HEK293 (cell line): ENCODE measurements around the gene BIRC7.

Source experiments
- CTCF ChIA-PET: fragments of 350-600 bp; formaldehyde crosslinking; extraction: SDS; loops from one replicate; lab custom pipeline; 2021; ENCODE audit warnings: antibody characterized with exemption; lab: Yijun Ruan, JAX
- POLR2A ChIA-PET: fragments of 300-600 bp; formaldehyde crosslinking; extraction: SDS; loops from one replicate; lab custom pipeline; 2020; ENCODE audit warnings: antibody characterized with exemption, inconsistent platforms; lab: Yijun Ruan, JAX
- H3K27ac ChIP-seq: fragments of 200-500 bp; sonication (Bioruptor generic); 2 replicates; pipeline ENCODE4 v1.5.1; 2014; ENCODE audit warnings: low read depth, low read length, control low read depth, inconsistent platforms; ENCODE audit errors: extremely low read depth
- H3K36me3 ChIP-seq, 2 experiments: fragments of 200-500 bp in 1 of 2; sonication (Bioruptor generic) in 1 of 2; 1 replicate in 1 of 2; 2 replicates in 1 of 2; pipeline ENCODE4 v1.5.1; 2014 to 2017; ENCODE audit warnings: inconsistent platforms in 2 of 2, low read length in 2 of 2; ENCODE audit not compliant: control insufficient read depth in 2 of 2, insufficient read depth in 1 of 2
- H3K4me1 ChIP-seq: fragments of 200-500 bp; sonication (Bioruptor generic); 2 replicates; pipeline ENCODE4 v1.5.1; 2014; ENCODE audit warnings: mild to moderate bottlenecking, low read length, inconsistent platforms; ENCODE audit not compliant: control insufficient read depth, insufficient read depth
- H3K4me3 ChIP-seq: 2 replicates; pipeline ENCODE4 v1.5.1; 2011; ENCODE audit warnings: low read depth, mild to moderate bottlenecking, control low read depth, low read length, moderate library complexity
- H3K9me3 ChIP-seq: fragments of 200-500 bp; sonication (Bioruptor generic); 2 replicates; pipeline ENCODE4 v1.5.1; 2014; ENCODE audit warnings: low read depth, low read length, inconsistent platforms; ENCODE audit not compliant: control insufficient read depth, insufficient read depth
- EGR2 ChIP-seq: fragments of 450-650 bp; formaldehyde crosslinking; IDR thresholded peaks from 2 replicates; pipeline ENCODE4 v1.5.1; 2016; ENCODE audit warnings: low read depth, missing biosample characterization, missing genetic modification characterization
- GLI4 ChIP-seq: fragments of 450-650 bp; formaldehyde crosslinking; IDR thresholded peaks from 2 replicates; pipeline ENCODE4 v1.5.1; 2016; ENCODE audit warnings: missing biosample characterization, missing genetic modification characterization
- ZBTB8A ChIP-seq: fragments of 450-650 bp; formaldehyde crosslinking; IDR thresholded peaks from 2 replicates; pipeline ENCODE4 v1.5.1; 2016; ENCODE audit warnings: missing biosample characterization, missing genetic modification characterization
- ZFHX2 ChIP-seq: fragments of 450-650 bp; formaldehyde crosslinking; conservative IDR thresholded peaks from 2 replicates; pipeline ENCODE4 v1.5.1; 2016; ENCODE audit warnings: missing biosample characterization, missing genetic modification characterization
- ZFP37 ChIP-seq: fragments of 450-650 bp; formaldehyde crosslinking; IDR thresholded peaks from 2 replicates; pipeline ENCODE4 v1.5.1; 2016; ENCODE audit warnings: missing biosample characterization, missing genetic modification characterization
- ZIC2 ChIP-seq: fragments of 450-650 bp; formaldehyde crosslinking; IDR thresholded peaks from 2 replicates; pipeline ENCODE4 v1.5.1; 2016; ENCODE audit warnings: missing biosample characterization, missing genetic modification characterization
- ZNF146 ChIP-seq: fragments of 450-650 bp; formaldehyde crosslinking; IDR thresholded peaks from 2 replicates; pipeline ENCODE4 v1.5.1; 2016; ENCODE audit warnings: missing biosample characterization, missing genetic modification characterization
- ZNF600 ChIP-seq: fragments of 450-650 bp; formaldehyde crosslinking; IDR thresholded peaks from 2 replicates; pipeline ENCODE4 v1.5.1; 2016; ENCODE audit warnings: missing biosample characterization, missing genetic modification characterization
- ZNF660 ChIP-seq: fragments of 450-650 bp; IDR thresholded peaks from 2 replicates; pipeline ENCODE4 v1.5.1; 2018; ENCODE audit warnings: missing biosample characterization, mild to moderate bottlenecking, missing genetic modification characterization
- ZNF792 ChIP-seq: fragments of 450-650 bp; formaldehyde crosslinking; IDR thresholded peaks from 2 replicates; pipeline ENCODE4 v1.5.1; 2016; ENCODE audit warnings: missing biosample characterization, missing genetic modification characterization
- TF ChIP-seq, protein P1 (sequence below): fragments of 450-650 bp; formaldehyde crosslinking; IDR thresholded peaks from 2 replicates; pipeline ENCODE4 v1.5.1; 2017; ENCODE audit warnings: missing biosample characterization, missing genetic modification characterization
- TF ChIP-seq, protein P2 (sequence below): fragments of 450-650 bp; formaldehyde crosslinking; IDR thresholded peaks from 2 replicates; pipeline ENCODE4 v1.5.1; 2016; ENCODE audit warnings: missing biosample characterization, missing genetic modification characterization

The BIRC7 gene

DNA sequence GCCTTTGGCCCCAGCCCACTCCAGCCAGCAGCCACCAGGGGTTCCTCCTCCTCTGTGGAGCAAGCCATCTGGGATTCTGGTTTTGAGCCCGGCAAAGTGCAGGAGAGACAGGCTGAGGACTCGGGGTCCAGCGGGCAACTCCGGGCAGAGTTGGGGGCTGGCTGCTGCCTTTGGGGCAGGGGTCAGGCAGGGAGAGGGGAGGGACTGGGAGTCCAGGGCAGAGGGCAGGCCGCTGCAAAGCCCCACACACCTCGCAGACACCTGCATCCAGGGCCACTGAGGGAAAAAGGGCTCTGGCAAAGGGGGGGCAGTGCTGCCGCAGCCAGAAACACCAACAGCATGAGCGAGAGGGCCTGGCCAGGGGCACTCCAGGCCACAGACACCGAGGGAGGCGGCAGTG lies 8.8 kb downstream of the BIRC7 start (continued):
- no peak for TF ChIP-seq ZNF660 (tag by site-specific recombination)

DNA sequence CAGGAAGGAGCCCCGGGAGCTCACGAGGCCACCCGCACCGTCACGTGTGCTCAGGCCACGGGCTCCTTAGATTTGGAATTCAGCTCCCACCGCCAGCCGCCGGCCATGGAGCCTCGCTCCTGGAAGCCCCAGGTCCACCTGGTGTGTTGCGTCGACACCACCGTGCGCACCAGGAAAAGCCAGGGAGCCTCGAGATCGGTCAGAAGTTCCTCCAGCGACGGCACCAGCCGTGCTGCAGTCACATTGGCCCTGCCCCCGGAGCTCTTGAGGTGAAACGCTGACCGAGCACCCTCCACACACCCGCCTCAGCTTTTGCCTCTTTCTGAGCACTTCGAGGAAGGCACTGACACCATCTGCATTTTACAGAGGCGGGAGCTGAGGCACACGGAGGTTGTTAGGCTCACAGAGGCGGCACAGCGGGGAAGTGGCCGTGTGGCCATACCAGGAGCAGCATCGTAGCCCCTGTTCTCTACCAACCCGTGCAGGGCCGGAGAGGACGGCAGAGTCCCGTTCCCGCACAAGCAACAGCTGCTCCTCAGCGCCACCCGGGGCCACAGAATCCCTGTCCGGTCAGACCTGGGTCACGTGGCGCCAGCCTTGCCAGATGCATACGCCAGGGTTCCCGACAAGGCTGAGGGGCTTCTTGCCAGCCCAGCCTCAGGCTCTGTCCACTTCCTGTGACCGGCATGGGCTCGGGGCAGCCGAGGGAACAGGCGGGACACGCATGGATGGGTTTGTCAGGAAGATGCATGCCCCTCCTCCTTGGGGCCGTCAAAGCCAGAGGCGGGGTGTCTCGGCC lies 11.0 kb downstream of the BIRC7 start:
- POLR2A ChIA-PET: interaction anchor here (0.6 to 1.0 kb wide), 5 partner anchors 12 to 796 kb away, joined by 3 to 7 read pairs (median 3); no protein-coding TSS in a partner anchor
- no peaks in the 10 kb centered on the region for H3K9me3 ChIP-seq
- H3K4me1 ChIP-seq: no peaks in the 10 kb centered on the region
- H3K27ac ChIP-seq: no peak overlapping the region
- H3K36me3 ChIP-seq: no peaks in the 10 kb centered on the region
- no peak for TF ChIP-seq ZNF792 (tag by site-specific recombination)
- TF ChIP-seq ZNF146: no peak
- TF ChIP-seq GLI4 (tag by site-specific recombination): no peak
- TF ChIP-seq ZBTB8A (tag by site-specific recombination): no peak
- TF ChIP-seq ZNF600 (tag by site-specific recombination): 0 out of 2 replicates have a peak, but pooled peaks have one; percentile 36
- CTCF ChIA-PET: interaction anchor here (0.9 to 5.1 kb wide), 2 partner anchors 12 to 23 kb away, joined by 4 to 29 read pairs; no protein-coding TSS in a partner anchor
- no peak overlapping the region for H3K4me3 ChIP-seq

DNA sequence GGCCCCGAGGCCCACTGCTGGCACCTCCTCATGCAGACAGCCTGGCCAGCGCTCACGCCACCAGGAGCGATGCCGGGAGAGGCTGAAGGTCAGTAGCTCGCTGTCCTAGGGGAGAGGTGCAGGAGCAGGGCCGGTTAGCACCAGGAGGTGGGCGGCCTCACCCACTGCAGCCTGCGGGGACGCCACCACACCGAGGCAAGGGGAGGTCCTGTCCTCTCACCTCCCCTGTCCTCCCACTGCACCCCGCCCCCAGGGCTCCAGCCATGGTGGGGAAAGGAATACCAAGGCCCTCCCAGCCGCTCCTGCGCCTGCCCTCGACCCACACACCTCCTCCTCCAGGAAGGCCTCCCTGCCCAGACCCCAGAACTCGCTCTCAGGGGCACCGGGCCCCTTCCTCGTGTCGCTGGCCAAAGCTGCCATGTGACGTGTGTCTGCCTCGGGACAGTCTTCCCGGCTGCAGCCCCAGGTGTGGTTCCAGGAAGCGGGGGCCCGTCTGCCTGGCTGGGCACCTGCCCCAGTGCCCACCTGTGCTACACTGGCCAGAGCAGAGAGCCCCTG lies 12.0 kb downstream of the BIRC7 start:
- no peaks in the 10 kb centered on the region for H3K36me3 ChIP-seq
- H3K4me1 ChIP-seq: no peaks in the 10 kb centered on the region
- no peak overlapping the region for H3K27ac ChIP-seq
- ChIA-PET POLR2A (interaction anchor here (0.6 to 1.0 kb wide), 2 partner anchors 22 to 797 kb away, joined by 3 to 7 read pairs; no protein-coding TSS in a partner anchor), CTCF (interaction anchor here (1.5 to 5.1 kb wide), 2 partner anchors 24 to 43 kb away, joined by 3 to 29 read pairs; no protein-coding TSS in a partner anchor)
- TF ChIP-seq EGR2 (tag by site-specific recombination) (peak; percentile 82), ZIC2 (tag by site-specific recombination) (peak; percentile 38; the same call in 1 of the 2 replicates), ZFHX2 (peak; percentile 87), ZFP37 (tag by site-specific recombination) (no peak)
- TF ChIP-seq, protein P1, sequence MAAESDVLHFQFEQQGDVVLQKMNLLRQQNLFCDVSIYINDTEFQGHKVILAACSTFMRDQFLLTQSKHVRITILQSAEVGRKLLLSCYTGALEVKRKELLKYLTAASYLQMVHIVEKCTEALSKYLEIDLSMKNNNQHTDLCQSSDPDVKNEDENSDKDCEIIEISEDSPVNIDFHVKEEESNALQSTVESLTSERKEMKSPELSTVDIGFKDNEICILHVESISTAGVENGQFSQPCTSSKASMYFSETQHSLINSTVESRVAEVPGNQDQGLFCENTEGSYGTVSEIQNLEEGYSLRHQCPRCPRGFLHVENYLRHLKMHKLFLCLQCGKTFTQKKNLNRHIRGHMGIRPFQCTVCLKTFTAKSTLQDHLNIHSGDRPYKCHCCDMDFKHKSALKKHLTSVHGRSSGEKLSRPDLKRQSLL: no peak
- H3K9me3 ChIP-seq: no peaks in the 10 kb centered on the region
- no peak overlapping the region for H3K4me3 ChIP-seq

DNA sequence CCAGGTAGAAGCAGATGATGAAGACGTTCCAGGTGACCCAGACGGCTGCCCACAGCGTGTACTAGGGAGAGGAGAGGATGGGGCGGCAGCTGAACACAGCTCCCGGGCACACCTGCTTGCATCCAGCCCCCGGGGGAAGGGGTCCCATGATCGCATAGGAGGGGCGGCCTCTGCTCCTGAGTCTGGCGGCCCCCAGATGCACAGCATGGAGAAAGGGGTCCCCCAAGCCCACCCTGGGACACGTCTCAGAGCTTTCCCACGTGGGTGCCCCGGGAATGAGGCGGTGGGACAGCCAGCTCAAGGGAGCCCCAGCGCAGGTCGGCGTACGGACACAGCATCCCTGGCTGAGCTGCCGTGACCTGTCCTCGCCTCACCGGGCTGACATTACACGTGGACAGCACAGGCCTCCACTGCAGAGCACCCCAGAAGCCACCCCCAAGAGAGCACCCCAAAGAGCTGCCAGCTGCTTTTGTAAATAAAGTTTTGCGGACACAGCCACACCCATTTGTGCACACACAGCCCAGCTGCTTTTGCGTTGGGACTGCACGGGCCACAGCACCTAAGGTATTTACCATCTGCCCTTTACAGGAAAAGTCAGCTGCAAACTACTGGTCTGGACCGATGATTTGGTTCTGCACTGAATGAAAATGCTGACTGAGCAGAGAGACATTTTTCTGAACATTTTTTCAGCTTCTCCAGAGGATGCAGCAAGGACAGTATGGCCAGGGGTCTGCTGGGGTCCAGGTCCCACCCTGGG lies 13.3 kb downstream of the BIRC7 start:
- Histone ChIP-seq H3K4me3 (no peak overlapping the region), H3K36me3 (no peaks in the 10 kb centered on the region), H3K9me3 (no peaks in the 10 kb centered on the region), H3K27ac (no peak overlapping the region), H3K4me1 (no peaks in the 10 kb centered on the region)
- POLR2A ChIA-PET: no interaction called here
- TF ChIP-seq, protein P2, sequence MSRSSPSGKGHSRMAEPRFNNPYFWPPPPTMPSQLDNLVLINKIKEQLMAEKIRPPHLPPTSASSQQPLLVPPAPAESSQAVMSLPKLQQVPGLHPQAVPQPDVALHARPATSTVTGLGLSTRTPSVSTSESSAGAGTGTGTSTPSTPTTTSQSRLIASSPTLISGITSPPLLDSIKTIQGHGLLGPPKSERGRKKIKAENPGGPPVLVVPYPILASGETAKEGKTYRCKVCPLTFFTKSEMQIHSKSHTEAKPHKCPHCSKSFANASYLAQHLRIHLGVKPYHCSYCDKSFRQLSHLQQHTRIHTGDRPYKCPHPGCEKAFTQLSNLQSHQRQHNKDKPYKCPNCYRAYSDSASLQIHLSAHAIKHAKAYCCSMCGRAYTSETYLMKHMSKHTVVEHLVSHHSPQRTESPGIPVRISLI (tag by site-specific recombination): no peak
- TF ChIP-seq ZNF600 (tag by site-specific recombination): 0 out of 2 replicates have a peak, but pooled peaks have one; percentile 36
- CTCF ChIA-PET: interaction anchor here (0.9 to 5.1 kb wide), 3 partner anchors 25 to 42 kb away, joined by 3 to 29 read pairs (median 3); no protein-coding TSS in a partner anchor
